ENCODE results near the gene RGS16.

The RGS16 gene

DNA sequence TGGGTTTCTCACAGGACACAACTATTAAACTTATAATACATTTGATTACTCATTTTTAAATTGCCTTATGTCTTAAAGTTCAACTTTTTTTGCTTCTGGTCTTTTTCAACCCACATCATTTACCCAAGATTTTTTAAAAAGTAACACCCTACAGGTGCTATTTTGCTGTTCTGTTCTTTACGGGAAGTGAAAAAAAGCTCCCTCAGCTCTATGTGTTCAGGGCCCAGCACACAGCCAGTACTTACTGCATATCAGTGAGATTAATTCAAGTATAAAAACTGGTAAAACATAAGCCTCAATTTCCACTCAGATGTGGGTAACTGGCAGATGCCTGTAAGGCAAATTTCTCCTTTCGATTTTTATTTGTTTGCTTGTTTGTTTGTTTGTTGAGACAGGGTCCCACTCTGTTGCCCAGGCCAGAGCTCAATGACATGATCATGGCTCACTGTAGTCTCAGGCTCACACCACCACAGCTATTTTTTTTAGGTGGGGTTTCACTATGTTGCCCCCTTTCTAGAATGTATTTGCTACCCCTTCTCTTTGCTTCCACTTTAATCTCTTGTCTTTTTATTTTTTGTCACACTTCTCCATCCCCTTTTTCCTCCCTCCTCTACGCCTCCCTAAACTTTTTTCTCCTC lies 35.4 kb downstream of the RGS16 start:
- TF ChIP-seq, protein P1, sequence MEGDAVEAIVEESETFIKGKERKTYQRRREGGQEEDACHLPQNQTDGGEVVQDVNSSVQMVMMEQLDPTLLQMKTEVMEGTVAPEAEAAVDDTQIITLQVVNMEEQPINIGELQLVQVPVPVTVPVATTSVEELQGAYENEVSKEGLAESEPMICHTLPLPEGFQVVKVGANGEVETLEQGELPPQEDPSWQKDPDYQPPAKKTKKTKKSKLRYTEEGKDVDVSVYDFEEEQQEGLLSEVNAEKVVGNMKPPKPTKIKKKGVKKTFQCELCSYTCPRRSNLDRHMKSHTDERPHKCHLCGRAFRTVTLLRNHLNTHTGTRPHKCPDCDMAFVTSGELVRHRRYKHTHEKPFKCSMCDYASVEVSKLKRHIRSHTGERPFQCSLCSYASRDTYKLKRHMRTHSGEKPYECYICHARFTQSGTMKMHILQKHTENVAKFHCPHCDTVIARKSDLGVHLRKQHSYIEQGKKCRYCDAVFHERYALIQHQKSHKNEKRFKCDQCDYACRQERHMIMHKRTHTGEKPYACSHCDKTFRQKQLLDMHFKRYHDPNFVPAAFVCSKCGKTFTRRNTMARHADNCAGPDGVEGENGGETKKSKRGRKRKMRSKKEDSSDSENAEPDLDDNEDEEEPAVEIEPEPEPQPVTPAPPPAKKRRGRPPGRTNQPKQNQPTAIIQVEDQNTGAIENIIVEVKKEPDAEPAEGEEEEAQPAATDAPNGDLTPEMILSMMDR (IDR thresholded peaks at IDR 0.05), result no peak

DNA sequence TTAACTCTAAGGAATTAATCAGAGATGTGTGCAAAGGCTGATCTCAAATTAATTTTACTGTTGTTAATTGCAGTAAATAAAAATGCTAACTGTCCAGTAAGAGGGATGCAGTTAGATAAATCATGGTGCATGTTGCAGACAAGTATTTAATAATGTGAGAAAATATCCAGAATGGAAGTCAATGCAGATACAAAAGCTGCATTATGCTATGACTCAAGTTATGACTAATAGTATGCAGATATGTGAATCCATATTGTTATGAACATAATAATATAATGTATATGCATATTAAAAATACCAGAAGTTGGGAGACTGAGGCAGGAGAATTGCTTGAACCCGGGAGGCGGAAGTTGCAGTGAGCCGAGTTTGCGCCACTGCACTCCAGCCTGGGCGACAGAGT lies 36.6 kb downstream of the RGS16 start:
- TF ChIP-seq, protein P1 (IDR thresholded peaks at IDR 0.05), result no peak

GRCh38 chr1:182565537-182565936 lies 38.7 kb downstream of the RGS16 start:
- TF ChIP-seq, protein P1 (IDR thresholded peaks at IDR 0.05), result no peak

DNA sequence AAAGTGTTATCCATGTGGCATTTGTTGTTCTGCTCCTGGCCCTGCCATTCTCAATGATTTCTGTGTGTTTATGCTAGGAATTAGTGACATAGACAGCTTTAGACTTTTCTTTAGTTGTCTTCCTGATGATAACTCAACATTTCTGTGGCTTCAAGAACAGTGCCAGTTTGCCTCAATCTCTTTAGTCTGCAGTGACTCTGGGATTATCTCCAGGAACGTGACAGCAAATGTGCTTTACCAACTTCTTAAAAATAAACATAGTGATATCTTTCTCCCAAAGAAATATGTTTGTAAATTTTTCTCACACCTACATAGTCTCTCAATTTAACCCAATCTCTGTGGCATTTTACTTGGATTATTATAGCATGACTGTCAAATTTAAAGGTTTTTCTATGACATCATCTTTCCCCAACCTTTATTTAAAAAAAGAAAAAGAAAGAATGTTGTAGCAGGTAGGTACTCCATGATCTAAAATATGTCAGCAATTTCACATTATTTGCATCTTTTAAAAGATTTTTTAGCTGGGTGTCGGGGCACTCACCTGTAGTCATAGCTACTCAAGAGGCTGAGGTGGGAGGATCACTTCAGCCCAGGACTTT lies 39.7 kb downstream of the RGS16 start:
- TF ChIP-seq, protein P1 (IDR thresholded peaks at IDR 0.05), result no peak

DNA sequence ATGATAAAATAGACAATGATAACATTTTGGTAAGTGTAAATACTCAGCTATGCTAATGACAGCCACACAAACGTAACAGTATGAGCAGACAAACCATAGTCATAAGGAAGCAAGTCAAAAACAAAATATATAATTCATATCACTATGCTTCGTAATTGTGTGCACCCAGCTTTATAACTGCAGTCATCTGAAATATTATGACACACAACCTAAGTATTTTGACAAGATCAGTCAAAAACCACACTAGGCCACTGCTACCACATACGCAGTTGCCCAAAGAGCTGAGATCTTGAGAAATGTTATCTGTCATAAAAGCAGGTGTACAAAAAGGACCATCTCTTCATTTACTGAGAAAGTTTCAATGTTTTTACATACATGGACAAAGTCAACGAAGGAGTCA lies 41.1 kb downstream of the RGS16 start:
- TF ChIP-seq, protein P1 (IDR thresholded peaks at IDR 0.05), result no peak

DNA sequence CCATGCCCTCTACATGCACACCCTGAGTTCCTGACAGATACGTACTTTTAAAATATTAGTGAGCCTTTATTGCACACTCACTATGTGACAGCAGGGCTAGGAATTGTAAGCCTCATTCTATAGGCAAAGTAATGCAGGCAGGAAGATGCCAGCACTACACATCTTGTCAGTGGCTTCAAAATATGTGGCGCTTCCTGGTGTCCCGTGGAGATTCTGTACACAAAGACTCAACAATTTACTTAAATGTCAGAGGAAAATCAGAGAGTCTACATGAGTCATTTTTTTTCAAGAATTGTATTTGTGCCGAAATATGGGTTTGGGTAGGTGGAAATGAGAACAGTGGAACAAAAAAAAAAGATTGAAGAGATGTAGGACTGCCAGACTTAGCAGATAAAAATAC lies 42.7 kb downstream of the RGS16 start:
- TF ChIP-seq, protein P1 (IDR thresholded peaks at IDR 0.05), result no peak

DNA sequence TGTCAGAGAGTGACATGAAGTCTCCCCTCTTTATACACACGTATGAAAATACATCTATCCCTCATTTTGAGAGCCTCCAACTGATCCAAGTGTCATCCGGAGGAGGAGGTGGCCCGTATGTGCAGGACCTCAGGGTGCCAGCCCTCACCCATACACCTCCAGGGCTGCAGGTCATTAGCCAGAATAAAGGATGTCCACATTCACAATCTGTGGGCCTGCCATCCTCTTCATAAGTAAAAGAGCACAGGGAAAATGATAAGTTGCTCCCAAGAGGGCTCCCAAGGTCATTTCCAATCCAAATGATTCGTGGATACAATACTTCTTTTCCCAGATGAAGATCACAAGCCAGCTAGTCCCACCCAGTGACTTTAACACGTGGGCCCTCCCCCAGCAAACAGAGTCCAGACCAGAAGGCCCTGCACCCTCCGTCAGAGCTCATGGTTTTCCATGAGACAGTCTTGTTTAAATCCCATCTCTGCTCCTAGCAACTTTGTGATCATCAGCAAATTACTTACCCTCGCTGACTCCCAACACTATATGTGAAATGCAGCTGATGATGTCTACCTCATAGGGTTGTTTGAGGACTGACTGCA lies 43.7 kb downstream of the RGS16 start:
- TF ChIP-seq, protein P1 (IDR thresholded peaks at IDR 0.05), result no peak
